ENCODE results near the gene MN1. TPM values are rescaled to one million over a fixed set of nuclear protein-coding genes. Genes with fewer than 3 reads are reported as not detected.

Gene MN1
- total RNA-seq, 2 experiments from 2014 or later: 0.27 to 0.28 TPM

GRCh38 chr22:27748349-27748748 lies 53.2 kb downstream of the MN1 start:
- DNase-seq: no peak
- H3K4me1 ChIP-seq (ENCODE audit: insufficient read depth, low read length): no peaks in the 10 kb centered on the region
- H3K27me3 Mint-ChIP-seq: peaks cover 33% of the 10 kb centered on the region

DNA sequence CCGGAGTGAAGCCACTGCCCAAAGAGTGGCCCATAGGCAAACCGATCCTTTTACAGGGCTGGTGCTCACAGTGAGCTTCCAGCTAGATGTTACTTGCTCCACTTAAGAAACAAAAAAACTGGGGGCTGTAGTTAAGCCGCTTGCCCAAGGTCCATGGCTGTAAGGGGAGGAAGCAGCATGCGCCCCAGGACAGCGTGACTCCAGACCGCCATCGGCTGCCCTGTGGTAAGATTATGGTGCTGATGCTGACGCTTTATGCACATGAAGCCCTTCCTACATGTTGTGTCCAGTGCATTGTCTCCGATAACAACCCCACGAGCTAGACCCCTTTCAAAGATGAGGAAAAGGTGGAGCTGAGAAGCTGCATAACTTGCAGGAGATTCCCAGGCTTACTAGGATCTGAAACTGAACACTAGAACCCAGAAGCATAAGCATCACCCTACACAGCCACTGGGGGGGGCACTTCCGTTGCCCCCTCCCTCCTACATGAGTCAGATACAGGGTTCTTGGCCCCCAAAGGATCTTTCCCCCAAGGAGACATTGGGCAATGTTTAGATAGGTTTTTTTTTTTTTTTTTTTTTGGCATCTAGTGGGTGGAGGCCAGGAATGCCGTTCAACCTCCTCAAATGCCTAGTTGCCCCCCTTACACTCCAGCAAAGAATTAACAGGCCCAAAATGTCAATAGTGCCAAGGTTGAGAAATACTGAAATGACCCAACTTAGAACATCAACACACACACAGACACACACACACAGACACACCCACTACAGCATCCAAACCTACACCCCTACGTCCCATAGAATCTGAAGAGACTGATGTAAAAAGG lies 53.9 kb downstream of the MN1 start:
- Mint-ChIP-seq H3K27ac (no peak overlapping the region), H3K4me3 (no peak overlapping the region), H3K27me3 (peaks cover 33% of the 10 kb centered on the region), H3K4me1 (ENCODE audit: low read depth) (no peaks in the 10 kb centered on the region), H3K36me3 (ENCODE audit: low read depth) (no peaks in the 10 kb centered on the region), H3K9me3 (no peaks in the 10 kb centered on the region)
- H3K36me3 ChIP-seq (ENCODE audit: insufficient read depth, low read length): no peaks in the 10 kb centered on the region
- H3K4me3 ChIP-seq (ENCODE audit: low read length): no peak overlapping the region
- no peaks in the 10 kb centered on the region for H3K9me3 ChIP-seq (ENCODE audit: control insufficient read depth in 1 of 2, insufficient read depth in 1 of 2, low read length in 2 of 2)
- ChIA-PET CTCF (no interaction called here), POLR2A (no interaction called here)
- DNase-seq (no peak), ATAC-seq (ENCODE audit: poor library complexity) (no peak)
- no peaks in the 10 kb centered on the region for H3K4me1 ChIP-seq (ENCODE audit: insufficient read depth, low read length)
- TF ChIP-seq, protein P1, sequence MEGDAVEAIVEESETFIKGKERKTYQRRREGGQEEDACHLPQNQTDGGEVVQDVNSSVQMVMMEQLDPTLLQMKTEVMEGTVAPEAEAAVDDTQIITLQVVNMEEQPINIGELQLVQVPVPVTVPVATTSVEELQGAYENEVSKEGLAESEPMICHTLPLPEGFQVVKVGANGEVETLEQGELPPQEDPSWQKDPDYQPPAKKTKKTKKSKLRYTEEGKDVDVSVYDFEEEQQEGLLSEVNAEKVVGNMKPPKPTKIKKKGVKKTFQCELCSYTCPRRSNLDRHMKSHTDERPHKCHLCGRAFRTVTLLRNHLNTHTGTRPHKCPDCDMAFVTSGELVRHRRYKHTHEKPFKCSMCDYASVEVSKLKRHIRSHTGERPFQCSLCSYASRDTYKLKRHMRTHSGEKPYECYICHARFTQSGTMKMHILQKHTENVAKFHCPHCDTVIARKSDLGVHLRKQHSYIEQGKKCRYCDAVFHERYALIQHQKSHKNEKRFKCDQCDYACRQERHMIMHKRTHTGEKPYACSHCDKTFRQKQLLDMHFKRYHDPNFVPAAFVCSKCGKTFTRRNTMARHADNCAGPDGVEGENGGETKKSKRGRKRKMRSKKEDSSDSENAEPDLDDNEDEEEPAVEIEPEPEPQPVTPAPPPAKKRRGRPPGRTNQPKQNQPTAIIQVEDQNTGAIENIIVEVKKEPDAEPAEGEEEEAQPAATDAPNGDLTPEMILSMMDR (IDR thresholded peaks at IDR 0.05): no peak
- intact Hi-C loops (cut with DNase I, micrococcal nuclease): loop anchor here in 1 of 2 experiments (10.0 kb wide), 1 partner anchor 63 kb away; no protein-coding TSS in a partner anchor
- peaks cover 0 to 6% of the 10 kb centered on the region in 2 experiments for H3K27me3 ChIP-seq (ENCODE audit: control insufficient read depth in 1 of 2, insufficient read depth in 2 of 2, low read length in 2 of 2)
- no peak overlapping the region for H3K27ac ChIP-seq (ENCODE audit: low read depth in 1 of 2, low read length in 2 of 2)

More at GRCh38 chr22:27748349-27748748, 53.2 kb downstream of the MN1 start:
- Mint-ChIP-seq H3K9me3 (no peaks in the 10 kb centered on the region), H3K4me1 (ENCODE audit: low read depth) (no peaks in the 10 kb centered on the region), H3K4me3 (no peak overlapping the region), H3K36me3 (ENCODE audit: low read depth) (no peaks in the 10 kb centered on the region), H3K27ac (no peak overlapping the region)
- H3K27ac ChIP-seq (ENCODE audit: low read depth in 1 of 2, low read length in 2 of 2): no peak overlapping the region
- peaks cover 0 to 6% of the 10 kb centered on the region in 2 experiments for H3K27me3 ChIP-seq (ENCODE audit: control insufficient read depth in 1 of 2, insufficient read depth in 2 of 2, low read length in 2 of 2)
- H3K9me3 ChIP-seq (ENCODE audit: control insufficient read depth in 1 of 2, insufficient read depth in 1 of 2, low read length in 2 of 2): no peaks in the 10 kb centered on the region
- ATAC-seq (ENCODE audit: poor library complexity): no peak
- no peaks in the 10 kb centered on the region for H3K36me3 ChIP-seq (ENCODE audit: insufficient read depth, low read length)
- TF ChIP-seq, protein P1 (IDR thresholded peaks at IDR 0.05): no peak
- no peak overlapping the region for H3K4me3 ChIP-seq (ENCODE audit: low read length)
- POLR2A ChIA-PET: no interaction called here
- intact Hi-C loops (cut with DNase I, micrococcal nuclease): loop anchor here in 1 of 2 experiments (10.0 kb wide), 1 partner anchor 64 kb away; no protein-coding TSS in a partner anchor
- CTCF ChIA-PET: no interaction called here

GRCh38 chr22:27746918-27747317 lies 54.6 kb downstream of the MN1 start:
- POLR2A ChIA-PET: no interaction called here
- Histone ChIP-seq H3K4me3 (ENCODE audit: low read length) (no peak overlapping the region), H3K4me1 (ENCODE audit: insufficient read depth, low read length) (no peaks in the 10 kb centered on the region), H3K9me3 (ENCODE audit: control insufficient read depth in 1 of 2, insufficient read depth in 1 of 2, low read length in 2 of 2) (no peaks in the 10 kb centered on the region), H3K27ac (ENCODE audit: low read depth in 1 of 2, low read length in 2 of 2) (no peak overlapping the region), H3K27me3 (ENCODE audit: control insufficient read depth in 1 of 2, insufficient read depth in 2 of 2, low read length in 2 of 2) (peaks cover 0 to 6% of the 10 kb centered on the region in 2 experiments), H3K36me3 (ENCODE audit: insufficient read depth, low read length) (no peaks in the 10 kb centered on the region)
- CTCF ChIA-PET: no interaction called here
- intact Hi-C loops (cut with DNase I, micrococcal nuclease): loop anchor here in 1 of 2 experiments (10.0 kb wide), 1 partner anchor 62 kb away; no protein-coding TSS in a partner anchor
- TF ChIP-seq, protein P1 (IDR thresholded peaks at IDR 0.05): no peak
- Mint-ChIP-seq H3K9me3 (no peaks in the 10 kb centered on the region), H3K27me3 (peaks cover 34% of the 10 kb centered on the region), H3K36me3 (ENCODE audit: low read depth) (no peaks in the 10 kb centered on the region), H3K4me1 (ENCODE audit: low read depth) (no peaks in the 10 kb centered on the region), H3K27ac (no peak overlapping the region), H3K4me3 (no peak overlapping the region)
- DNase-seq: no peak
- ATAC-seq (ENCODE audit: poor library complexity): no peak
